Mucosa of descending colon (tissue), 3 donors: ENCODE data around the gene PDIK1L. TPM values are rescaled to one million over a fixed set of nuclear protein-coding genes. Genes with fewer than 3 reads are reported as not detected.

ENCODE experiments used
- ATAC-seq: fragments of 200-7000 bp; cut with Tn5 transposase; one replicate; pipeline ENCODE4 v1.9.1; 2020; ENCODE audit warnings: mild to moderate bottlenecking, moderate library complexity
- DNase-seq, 3 donors: peaks; one replicate each; pipeline ENCODE4 v3.0.0-alpha.2; 2020
- H3K36me3 ChIP-seq: fragments of 200-600 bp; one replicate; pipeline ENCODE4 v1.8.0; 2021; ENCODE audit warnings: low read depth, mild to moderate bottlenecking
- H3K4me1 ChIP-seq: fragments of 200-600 bp; one replicate; pipeline ENCODE4 v1.8.0; 2021; ENCODE audit warnings: low read depth, mild to moderate bottlenecking
- H3K4me3 ChIP-seq: fragments of 200-600 bp; one replicate; pipeline ENCODE4 v1.8.0; 2021; ENCODE audit warnings: mild to moderate bottlenecking
- H3K9me3 ChIP-seq: fragments of 200-600 bp; one replicate; pipeline ENCODE4 v1.8.0; 2021; ENCODE audit warnings: mild to moderate bottlenecking
- intact Hi-C, 2 donors: fragments of 100-400 bp; cut with DNase I in 1 of 2; cut with micrococcal nuclease in 1 of 2; formaldehyde crosslinking; loops; one replicate each; pipeline versions ENCODE4 v1.11.0 to v1.11.1; 2022; cut with DNase I, micrococcal nuclease
- total RNA-seq, 3 donors: library from RNA; stranded (reverse); fragmentation: NEBNext Ultra II Directional in 2 of 3; extraction: Animal tissue kit (Norgen Biotek cat#: 25700) in 2 of 3; gene quantifications; one replicate each; pipeline versions ENCODE4 v1.2.1 to v1.2.4, GENCODE V29; 2021 to 2023
- TF ChIP-seq, protein P1 (sequence below): fragments of 200-600 bp; IDR thresholded peaks from one replicate; pipeline ENCODE4 v1.8.0; 2022; ENCODE audit warnings: antibody characterized with exemption, mild to moderate bottlenecking
- donor health status: DM: no; HTN: no; CAD: no; lungs with moderate emphysema.
- donor health status: DM: no; HTN: no; CAD: no.
- donor health status: DM: no; HTN: yes; CAD: no.

PDIK1L gene
- total RNA-seq, 3 donors from 2014 or later, result 12.9 to 17.0 (median 15.0) TPM

DNA sequence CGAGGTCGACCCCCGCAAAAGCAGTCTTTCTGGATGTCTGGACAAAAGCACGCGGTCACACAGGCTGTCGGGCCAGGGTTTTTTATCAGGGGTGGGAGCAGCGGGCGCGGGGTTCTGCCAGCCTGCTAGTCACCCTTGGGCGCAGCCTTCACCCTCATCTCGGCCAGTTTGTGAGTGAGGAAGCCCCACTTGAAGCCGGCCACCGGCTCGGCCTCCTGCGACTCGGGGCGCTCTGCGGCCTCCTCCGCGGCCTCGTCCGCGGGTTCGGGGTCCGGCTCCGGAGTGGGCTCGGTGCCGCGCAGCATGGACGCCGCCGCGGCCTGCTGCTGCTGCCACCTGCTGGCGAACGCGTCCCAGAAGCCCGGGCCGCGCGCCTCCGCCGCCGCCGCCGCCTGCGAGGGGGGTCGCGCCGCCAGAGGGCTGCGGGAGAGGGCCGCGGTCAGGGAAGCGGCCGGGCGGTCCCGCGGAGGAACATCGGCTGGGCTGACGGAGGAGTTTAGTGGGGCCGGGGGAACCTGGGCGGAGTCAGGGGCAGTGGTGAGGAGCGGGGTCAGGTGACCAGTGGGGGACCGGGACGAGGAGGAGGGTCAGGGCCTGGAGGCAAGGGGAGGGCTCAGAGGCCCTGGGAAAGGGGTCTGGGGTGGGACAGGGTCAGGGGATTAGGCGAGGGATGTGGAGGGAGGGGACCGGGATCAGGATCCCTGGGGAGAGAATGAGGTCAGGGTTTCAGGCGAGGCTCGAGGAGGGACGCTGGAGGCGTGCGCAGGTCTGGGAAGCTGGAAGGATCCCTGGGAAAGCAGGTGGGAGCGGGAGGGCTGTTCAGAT is 52.6 kb downstream of the PDIK1L start:
- intact Hi-C loops, result no loop called here
- H3K9me3 ChIP-seq, result no peaks in the 10 kb centered on the region
- peaks cover 12% of the 10 kb centered on the region for H3K4me1 ChIP-seq
- no peak overlapping the region for H3K4me3 ChIP-seq
- H3K36me3 ChIP-seq, result no peaks in the 10 kb centered on the region
- DNase-seq (peak in 2 of 3 donors; percentile 40 to 65), ATAC-seq (peak; percentile 73)
- TF ChIP-seq, protein P1, sequence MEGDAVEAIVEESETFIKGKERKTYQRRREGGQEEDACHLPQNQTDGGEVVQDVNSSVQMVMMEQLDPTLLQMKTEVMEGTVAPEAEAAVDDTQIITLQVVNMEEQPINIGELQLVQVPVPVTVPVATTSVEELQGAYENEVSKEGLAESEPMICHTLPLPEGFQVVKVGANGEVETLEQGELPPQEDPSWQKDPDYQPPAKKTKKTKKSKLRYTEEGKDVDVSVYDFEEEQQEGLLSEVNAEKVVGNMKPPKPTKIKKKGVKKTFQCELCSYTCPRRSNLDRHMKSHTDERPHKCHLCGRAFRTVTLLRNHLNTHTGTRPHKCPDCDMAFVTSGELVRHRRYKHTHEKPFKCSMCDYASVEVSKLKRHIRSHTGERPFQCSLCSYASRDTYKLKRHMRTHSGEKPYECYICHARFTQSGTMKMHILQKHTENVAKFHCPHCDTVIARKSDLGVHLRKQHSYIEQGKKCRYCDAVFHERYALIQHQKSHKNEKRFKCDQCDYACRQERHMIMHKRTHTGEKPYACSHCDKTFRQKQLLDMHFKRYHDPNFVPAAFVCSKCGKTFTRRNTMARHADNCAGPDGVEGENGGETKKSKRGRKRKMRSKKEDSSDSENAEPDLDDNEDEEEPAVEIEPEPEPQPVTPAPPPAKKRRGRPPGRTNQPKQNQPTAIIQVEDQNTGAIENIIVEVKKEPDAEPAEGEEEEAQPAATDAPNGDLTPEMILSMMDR, result peak; percentile 78

DNA sequence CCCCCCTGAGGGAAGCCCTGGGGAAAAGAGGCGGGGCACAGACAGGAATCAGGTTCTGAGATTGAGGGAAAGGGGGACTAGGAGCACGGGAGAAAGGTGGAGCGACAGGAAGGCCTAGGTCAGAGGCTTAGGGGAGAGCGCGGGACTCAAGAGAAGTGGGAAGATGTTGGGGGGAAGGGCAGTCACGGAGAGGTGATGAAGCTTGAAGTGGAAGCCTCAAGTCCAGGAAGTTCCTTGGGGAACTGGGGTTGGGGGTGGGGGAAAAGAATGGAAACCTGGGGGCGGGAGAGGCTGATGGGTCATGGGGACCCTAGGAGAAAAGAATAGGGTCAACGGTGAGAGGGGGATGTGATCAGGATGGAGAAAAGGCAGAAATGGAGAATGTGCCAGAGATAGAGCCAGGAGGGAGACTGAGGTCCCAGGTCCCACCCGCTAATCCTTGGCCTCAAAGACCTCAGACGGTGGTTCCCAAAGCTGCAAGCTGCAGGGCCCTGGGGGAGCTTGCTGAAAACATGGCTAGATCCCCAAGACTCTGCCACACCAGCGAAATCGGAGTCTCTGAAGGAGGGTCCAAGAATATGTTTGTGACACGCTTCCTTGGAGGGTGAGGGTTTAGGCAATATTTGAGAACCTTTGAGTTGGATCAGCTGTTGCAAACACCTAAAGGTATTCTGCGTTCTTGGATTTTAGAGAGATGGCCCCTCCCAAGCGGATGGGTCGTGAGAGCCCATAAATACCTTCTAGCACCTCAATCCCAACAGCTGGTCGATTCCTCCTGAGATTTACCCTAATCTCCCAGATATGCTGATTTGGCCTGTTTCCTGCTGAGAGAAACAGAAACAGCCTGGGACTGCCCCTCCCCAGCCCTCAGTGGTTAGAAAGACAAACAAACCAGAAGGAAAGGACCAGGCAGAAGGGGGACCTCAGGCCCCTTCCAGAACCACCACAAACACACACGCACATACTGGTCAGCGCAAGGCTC is 53.5 kb downstream of the PDIK1L start:
- H3K4me3 ChIP-seq, result no peak overlapping the region
- intact Hi-C loops, result no loop called here
- DNase-seq (no peak), ATAC-seq (no peak)
- H3K4me1 ChIP-seq, result peaks cover 14% of the 10 kb centered on the region
- no peaks in the 10 kb centered on the region for H3K9me3 ChIP-seq
- no peaks in the 10 kb centered on the region for H3K36me3 ChIP-seq
- TF ChIP-seq, protein P1, result no peak

DNA sequence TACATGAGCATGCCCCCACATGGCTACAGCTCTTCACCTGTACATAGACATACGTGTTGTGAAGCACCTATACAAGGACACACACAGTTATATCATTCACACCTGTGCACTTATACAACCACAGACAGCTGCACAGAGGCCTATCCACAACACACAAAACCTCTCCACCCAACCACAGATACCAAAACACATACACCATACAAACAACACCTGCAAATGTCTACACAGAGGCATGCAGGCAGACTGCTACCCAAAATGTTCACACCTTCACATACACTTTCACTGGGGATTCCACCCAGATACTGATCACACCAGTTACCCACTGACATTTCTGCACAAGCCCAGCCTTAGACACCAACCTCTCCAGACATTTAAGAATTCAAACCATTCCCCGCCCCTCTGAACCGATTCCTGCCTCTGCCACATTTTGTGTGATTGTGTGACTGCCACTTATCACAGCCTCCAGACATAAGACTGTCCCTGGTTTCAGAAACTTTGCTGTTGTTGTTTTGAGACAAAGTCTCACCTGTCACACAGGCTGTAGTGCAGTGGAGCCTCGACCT is 55.2 kb downstream of the PDIK1L start:
- no peak for ATAC-seq
- no peak for DNase-seq
- Histone ChIP-seq H3K4me3 (no peak overlapping the region), H3K36me3 (no peaks in the 10 kb centered on the region), H3K9me3 (no peaks in the 10 kb centered on the region), H3K4me1 (peaks cover 11% of the 10 kb centered on the region)
- intact Hi-C loops, result no loop called here
- TF ChIP-seq, protein P1, result no peak

DNA sequence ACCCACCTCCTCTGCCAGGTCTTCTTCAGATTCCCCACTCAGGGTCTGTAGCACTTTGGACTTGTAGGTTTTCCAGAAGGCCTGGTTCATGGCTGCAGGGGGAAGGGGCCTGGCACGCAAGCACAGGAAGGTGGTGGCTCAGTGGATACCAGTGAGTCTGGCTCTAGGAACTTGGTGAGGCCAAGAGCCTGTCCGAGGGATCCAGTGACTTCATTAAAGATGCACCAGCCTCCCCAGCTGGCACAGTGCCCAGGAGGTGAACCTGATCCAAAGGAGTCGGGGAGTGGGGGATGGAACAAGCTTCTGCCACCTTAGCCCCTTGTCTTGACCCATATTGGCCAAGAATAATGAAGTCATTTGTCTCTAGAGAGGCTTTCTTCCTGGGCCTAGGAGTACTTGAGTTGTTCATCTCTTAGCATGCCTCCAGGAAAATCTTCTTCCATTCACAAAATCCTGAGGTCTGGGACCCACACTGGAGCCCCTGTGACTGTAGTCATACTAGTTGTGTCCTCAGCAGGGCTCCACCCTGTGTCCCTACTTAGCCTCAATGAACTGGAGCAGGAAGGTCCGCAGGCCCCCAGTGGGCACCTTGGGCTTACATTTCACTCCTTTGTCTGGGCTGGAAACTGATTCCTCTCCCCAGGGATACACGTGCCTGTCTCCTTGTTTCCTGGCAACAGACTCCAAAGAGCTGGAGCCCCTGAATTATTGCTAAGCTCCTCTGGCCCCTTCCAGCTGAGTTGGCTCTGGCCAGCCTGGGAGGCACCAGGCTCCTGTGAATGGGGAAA is 57.0 kb downstream of the PDIK1L start, which contains the start of gene C1orf232:
TSS of gene C1orf232 (minus strand) at position 554 of the 788 bp plus-strand sequence. CDS start at position 90, 464 bp downstream.
- DNase-seq (no peak), ATAC-seq (no peak)
- Histone ChIP-seq H3K36me3 (no peaks in the 10 kb centered on the region), H3K4me1 (peaks cover 6% of the 10 kb centered on the region), H3K4me3 (peak within 1 kb of the TSS; percentile 40), H3K9me3 (no peaks in the 10 kb centered on the region)
- TF ChIP-seq, protein P1, result no peak
- intact Hi-C loops, result loop anchor here in 1 of 2 donors (2.0 kb wide), 1 partner anchor 66 kb away; the partner anchor contains the start of gene CEP85
